ENCODE measurements around the gene OPRL1. TPM values are rescaled to one million over a fixed set of nuclear protein-coding genes. Genes with fewer than 3 reads are reported as not detected.
"Not testable (repeated sequence)": the region's sequence is repeated elsewhere in the genome, so short reads cannot be mapped to it uniquely, and the experiment has no call there.

Gene OPRL1
- total RNA-seq, 1 donor = 0.63 TPM

DNA sequence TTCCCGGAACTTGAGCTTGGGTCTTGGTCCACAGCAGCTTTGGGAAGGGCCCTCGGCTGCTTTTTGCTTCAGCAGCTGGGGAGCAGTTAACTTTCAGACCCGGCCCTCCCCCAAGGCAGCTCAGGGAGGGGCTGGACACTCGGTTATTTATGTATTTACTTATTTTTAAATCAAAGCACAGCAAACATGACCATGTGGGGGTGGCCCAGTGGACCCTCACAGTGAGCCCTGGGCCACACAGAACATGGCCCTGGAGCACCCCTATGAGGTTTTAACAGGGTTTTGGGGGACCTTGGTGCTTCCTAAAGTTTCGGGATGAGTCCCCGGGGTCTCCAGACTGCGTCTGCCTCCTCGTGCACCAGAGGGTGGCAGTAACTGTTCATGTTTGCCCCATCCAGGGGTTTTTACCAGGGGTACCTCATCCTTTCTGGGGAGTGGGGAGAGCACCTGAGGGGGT, 54.1 kb downstream of the OPRL1 start:
- H3K4me3 ChIP-seq (ENCODE audit: low read depth, low read length) = no peak overlapping the region
- TF ChIP-seq, protein P1, sequence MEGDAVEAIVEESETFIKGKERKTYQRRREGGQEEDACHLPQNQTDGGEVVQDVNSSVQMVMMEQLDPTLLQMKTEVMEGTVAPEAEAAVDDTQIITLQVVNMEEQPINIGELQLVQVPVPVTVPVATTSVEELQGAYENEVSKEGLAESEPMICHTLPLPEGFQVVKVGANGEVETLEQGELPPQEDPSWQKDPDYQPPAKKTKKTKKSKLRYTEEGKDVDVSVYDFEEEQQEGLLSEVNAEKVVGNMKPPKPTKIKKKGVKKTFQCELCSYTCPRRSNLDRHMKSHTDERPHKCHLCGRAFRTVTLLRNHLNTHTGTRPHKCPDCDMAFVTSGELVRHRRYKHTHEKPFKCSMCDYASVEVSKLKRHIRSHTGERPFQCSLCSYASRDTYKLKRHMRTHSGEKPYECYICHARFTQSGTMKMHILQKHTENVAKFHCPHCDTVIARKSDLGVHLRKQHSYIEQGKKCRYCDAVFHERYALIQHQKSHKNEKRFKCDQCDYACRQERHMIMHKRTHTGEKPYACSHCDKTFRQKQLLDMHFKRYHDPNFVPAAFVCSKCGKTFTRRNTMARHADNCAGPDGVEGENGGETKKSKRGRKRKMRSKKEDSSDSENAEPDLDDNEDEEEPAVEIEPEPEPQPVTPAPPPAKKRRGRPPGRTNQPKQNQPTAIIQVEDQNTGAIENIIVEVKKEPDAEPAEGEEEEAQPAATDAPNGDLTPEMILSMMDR (IDR thresholded peaks at IDR 0.05; ENCODE audit: insufficient read depth, low read length) = no peak
- no peak for DNase-seq (ENCODE audit: low read depth)

DNA sequence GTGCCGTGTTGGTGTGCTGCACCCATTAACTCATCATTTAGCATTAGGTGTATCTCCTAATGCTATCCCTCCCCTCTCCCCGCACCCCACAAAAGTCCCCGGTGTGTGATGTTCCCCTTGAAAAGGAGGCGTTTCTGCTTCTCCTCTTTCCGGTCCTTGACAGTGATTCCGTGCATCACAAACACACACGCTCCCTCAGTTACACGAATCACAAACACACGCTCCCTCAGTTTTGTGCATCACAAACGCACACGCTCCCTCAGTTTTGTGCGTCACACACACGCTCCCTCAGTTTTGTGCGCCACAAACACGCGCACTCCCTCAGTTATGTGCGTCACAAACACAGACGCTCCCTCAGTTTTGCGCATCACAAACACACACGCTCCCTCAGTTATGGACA, 54.9 kb downstream of the OPRL1 start:
- not testable (repeated sequence) for DNase-seq (ENCODE audit: low read depth); H3K4me3 ChIP-seq (ENCODE audit: low read depth, low read length)

DNA sequence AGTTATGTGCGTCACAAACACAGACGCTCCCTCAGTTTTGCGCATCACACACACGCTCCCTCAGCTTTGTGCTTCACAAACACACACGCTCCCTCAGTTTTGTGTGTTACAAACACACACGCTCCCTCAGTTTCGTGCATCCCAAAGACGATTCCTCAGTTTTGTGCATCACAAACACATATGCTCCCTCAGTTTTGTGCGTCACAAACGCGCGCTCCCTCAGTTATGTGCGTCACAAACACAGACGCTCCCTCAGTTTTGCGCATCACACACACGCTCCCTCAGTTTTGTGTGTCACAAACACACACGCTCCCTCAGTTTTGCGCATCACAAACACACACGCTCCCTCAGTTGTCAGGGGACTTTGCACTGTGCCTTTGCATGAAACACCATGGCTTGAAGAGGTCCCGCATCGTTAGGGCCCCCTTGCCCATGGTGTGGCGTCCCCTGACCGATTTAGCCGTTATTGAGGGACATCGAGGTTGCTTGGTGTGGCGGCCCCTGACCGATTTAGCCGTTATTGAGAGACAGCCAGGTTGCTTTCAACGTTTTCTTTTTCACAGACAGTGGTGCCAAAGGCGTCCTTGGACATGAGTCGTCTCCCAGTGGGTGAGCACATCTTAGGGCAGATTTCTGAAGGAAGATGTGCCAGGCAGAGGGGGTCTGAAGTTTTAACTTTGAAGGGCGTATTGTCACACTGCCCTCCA, 56.3 kb downstream of the OPRL1 start:
- H3K4me3 ChIP-seq (ENCODE audit: low read depth, low read length) = no peak overlapping the region
- TF ChIP-seq, protein P1 (IDR thresholded peaks at IDR 0.05; ENCODE audit: insufficient read depth, low read length) = no peak
- DNase-seq (ENCODE audit: low read depth) = no peak

DNA sequence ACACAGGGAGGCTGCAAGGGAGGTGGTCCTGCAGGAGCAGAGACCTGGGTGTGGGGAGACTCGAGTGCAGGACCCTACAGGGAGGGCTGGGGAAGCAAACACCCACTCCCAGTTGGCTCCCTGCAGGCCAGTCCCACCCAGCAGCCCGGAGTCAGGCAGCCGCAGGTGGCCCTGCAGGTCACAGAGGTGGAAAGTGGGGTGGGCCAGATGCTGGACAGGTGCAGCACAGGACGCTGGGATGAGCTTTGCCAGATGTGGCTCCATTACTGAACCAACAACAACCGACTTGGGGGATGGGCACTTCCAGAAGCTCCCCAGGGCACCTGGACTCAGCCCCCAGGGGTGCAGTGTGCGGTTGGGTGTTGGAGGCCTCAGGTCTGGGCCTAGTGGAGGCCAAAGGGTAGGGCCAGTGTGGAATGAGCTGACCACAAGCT, 57.7 kb downstream of the OPRL1 start:
- TF ChIP-seq, protein P1 (IDR thresholded peaks at IDR 0.05; ENCODE audit: insufficient read depth, low read length) = no peak
- DNase-seq (ENCODE audit: low read depth) = no peak
- H3K4me3 ChIP-seq (ENCODE audit: low read depth, low read length) = no peak overlapping the region

DNA sequence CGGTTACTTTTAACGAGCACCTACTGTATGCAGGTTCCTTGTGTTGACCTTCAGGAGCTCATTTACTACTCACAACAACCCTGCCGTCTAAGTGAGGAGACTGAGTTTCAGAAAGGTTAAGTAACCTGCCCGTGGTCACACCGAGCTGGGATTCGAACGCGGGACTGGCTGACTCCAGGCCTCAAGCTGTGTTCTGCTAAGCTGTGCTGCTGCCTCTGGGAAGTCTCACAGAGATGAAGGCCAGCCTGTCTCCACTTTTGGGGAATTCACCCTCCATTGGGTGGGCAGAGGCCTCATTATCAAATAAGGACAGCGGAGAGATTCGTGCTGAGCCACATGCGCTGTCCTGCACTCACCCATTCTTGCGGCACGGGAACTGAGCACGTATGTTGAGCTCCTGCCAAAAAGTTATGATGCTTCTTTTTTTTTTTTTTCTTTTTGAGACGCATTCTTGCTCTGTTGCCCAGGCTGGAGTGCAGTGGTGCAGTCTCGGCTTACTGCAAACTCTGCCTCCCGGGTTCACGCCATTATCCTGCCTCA, 58.5 kb downstream of the OPRL1 start:
- DNase-seq (ENCODE audit: low read depth) = peak; percentile 12
- H3K4me3 ChIP-seq (ENCODE audit: low read depth, low read length) = no peak overlapping the region
- TF ChIP-seq, protein P1 (IDR thresholded peaks at IDR 0.05; ENCODE audit: insufficient read depth, low read length) = no peak

DNA sequence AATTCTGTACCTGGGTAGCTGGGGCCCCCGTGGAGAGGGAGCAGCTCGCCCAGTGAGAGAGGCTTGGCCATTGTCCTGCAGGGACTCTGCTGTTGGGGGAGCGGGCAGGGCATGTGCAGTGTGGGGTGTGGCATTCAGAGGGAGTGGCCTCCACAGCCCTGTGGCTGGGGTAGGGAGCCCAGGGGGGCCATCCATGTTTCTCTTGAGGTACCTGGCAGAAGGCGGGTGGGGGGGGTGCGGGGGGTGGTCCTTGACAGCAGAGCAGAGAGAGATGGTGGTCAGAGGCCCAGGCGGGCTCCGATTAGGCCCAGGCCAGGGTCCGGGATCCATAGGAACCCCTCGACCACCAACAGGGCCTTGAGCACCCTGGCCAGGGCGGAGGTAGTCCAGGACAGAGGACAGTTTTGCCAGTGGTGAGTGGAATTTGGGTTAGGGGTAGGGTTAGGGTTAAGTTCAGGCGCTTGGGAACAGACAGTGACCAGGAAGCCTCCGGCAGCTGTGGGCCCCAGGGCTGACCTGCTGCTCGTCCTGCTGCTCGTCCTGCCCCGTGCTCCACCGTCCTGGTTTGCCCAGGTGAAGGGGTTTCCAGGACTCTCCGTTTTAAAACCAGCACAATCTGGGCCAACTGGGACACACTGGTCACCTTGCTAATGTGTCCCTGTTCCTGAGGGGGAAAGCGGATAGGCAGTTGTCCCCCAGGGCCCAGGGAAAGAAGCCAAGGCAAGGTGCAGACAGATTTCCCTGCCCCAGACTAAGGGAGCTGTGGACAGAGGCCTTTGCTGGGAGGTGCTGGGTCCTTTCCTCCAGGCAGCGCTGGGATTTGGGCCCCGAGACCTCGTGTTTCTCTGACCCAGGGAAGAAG, 59.5 kb downstream of the OPRL1 start:
- no peak overlapping the region for H3K4me3 ChIP-seq (ENCODE audit: low read depth, low read length)
- TF ChIP-seq, protein P1 (IDR thresholded peaks at IDR 0.05; ENCODE audit: insufficient read depth, low read length) = no peak
- no peak for DNase-seq (ENCODE audit: low read depth)
